ENCODE measurements around the gene MSANTD1.

MSANTD1 gene

GRCh38 chr4:3248811-3249661 lies at the start of gene MSANTD1:
Gene MSANTD1, plus strand, starts transcription at chr4:3249159. Its CDS starts 64 bp downstream, at chr4:3249223.
- H3K36me3 Mint-ChIP-seq = no peaks in the 10 kb centered on the region

GRCh38 chr4:3199653-3200422 lies 49.1 kb upstream of the MSANTD1 start:
- H3K4me3 Mint-ChIP-seq = no peak overlapping the region
- no peak overlapping the region for H3K27ac Mint-ChIP-seq
- no peaks in the 10 kb centered on the region for H3K9me3 Mint-ChIP-seq
- H3K4me1 Mint-ChIP-seq = peaks cover 71% of the 10 kb centered on the region
- no peaks in the 10 kb centered on the region for H3K27me3 Mint-ChIP-seq
- no peaks in the 10 kb centered on the region for H3K36me3 Mint-ChIP-seq

More at GRCh38 chr4:3248811-3249661, at the start of gene MSANTD1:
- Mint-ChIP-seq H3K4me3 (no peak within 1 kb of the TSS), H3K27ac (no peak within 1 kb of the TSS), H3K27me3 (no peaks in the 10 kb centered on the region), H3K4me1 (no peaks in the 10 kb centered on the region), H3K9me3 (no peaks in the 10 kb centered on the region)

- H3K9me3 Mint-ChIP-seq = no peaks in the 10 kb centered on the region
- H3K4me1 Mint-ChIP-seq = peaks cover 64% of the 10 kb centered on the region
- H3K27me3 Mint-ChIP-seq = no peaks in the 10 kb centered on the region
- no peak overlapping the region for H3K27ac Mint-ChIP-seq
- no peak overlapping the region for H3K4me3 Mint-ChIP-seq
- H3K36me3 Mint-ChIP-seq = no peaks in the 10 kb centered on the region
These were observed 48.4 kb upstream of the MSANTD1 start for GRCh38 chr4:3200423-3201090.

- no peaks in the 10 kb centered on the region for H3K9me3 Mint-ChIP-seq
- peak overlapping the region; percentile 70 for H3K4me3 Mint-ChIP-seq
- peak overlapping the region; percentile 87 for H3K27ac Mint-ChIP-seq
- peaks cover 50% of the 10 kb centered on the region for H3K4me1 Mint-ChIP-seq
- no peaks in the 10 kb centered on the region for H3K27me3 Mint-ChIP-seq
- H3K36me3 Mint-ChIP-seq = peaks cover 6% of the 10 kb centered on the region
These were observed 46.9 kb upstream of the MSANTD1 start for GRCh38 chr4:3201718-3202702.

- Mint-ChIP-seq H3K4me1 (peaks cover 44% of the 10 kb centered on the region), H3K36me3 (peaks cover 10% of the 10 kb centered on the region), H3K4me3 (peak overlapping the region; percentile 70), H3K9me3 (no peaks in the 10 kb centered on the region), H3K27me3 (no peaks in the 10 kb centered on the region), H3K27ac (peak overlapping the region; percentile 60)
These were observed 45.8 kb upstream of the MSANTD1 start for GRCh38 chr4:3202836-3203820.

- no peak overlapping the region for H3K4me3 Mint-ChIP-seq
- H3K27ac Mint-ChIP-seq = no peak overlapping the region
- no peaks in the 10 kb centered on the region for H3K27me3 Mint-ChIP-seq
- peaks cover 13% of the 10 kb centered on the region for H3K36me3 Mint-ChIP-seq
- peaks cover 44% of the 10 kb centered on the region for H3K4me1 Mint-ChIP-seq
- no peaks in the 10 kb centered on the region for H3K9me3 Mint-ChIP-seq
These were observed 45.0 kb upstream of the MSANTD1 start for GRCh38 chr4:3203971-3204431.

GRCh38 chr4:3205995-3206394 lies 43.0 kb upstream of the MSANTD1 start:
- Mint-ChIP-seq H3K4me3 (no peak overlapping the region), H3K4me1 (peaks cover 37% of the 10 kb centered on the region), H3K27me3 (no peaks in the 10 kb centered on the region), H3K27ac (no peak overlapping the region), H3K9me3 (no peaks in the 10 kb centered on the region), H3K36me3 (peaks cover 14% of the 10 kb centered on the region)

GRCh38 chr4:3206439-3207100 lies 42.4 kb upstream of the MSANTD1 start:
- Mint-ChIP-seq H3K27me3 (no peaks in the 10 kb centered on the region), H3K9me3 (no peaks in the 10 kb centered on the region), H3K4me3 (no peak overlapping the region), H3K27ac (no peak overlapping the region), H3K36me3 (peaks cover 14% of the 10 kb centered on the region), H3K4me1 (peaks cover 32% of the 10 kb centered on the region)

- Mint-ChIP-seq H3K27ac (no peak overlapping the region), H3K27me3 (no peaks in the 10 kb centered on the region), H3K4me1 (peaks cover 21% of the 10 kb centered on the region), H3K36me3 (peaks cover 14% of the 10 kb centered on the region), H3K9me3 (no peaks in the 10 kb centered on the region), H3K4me3 (no peak overlapping the region)
These were observed 41.4 kb upstream of the MSANTD1 start for GRCh38 chr4:3207531-3208037.

- Mint-ChIP-seq H3K36me3 (peaks cover 14% of the 10 kb centered on the region), H3K4me1 (peaks cover 9% of the 10 kb centered on the region), H3K27ac (no peak overlapping the region), H3K9me3 (no peaks in the 10 kb centered on the region), H3K27me3 (no peaks in the 10 kb centered on the region), H3K4me3 (no peak overlapping the region)
These were observed 40.1 kb upstream of the MSANTD1 start for GRCh38 chr4:3208826-3209225.

GRCh38 chr4:3209551-3210325 lies 39.2 kb upstream of the MSANTD1 start:
- peaks cover 14% of the 10 kb centered on the region for H3K36me3 Mint-ChIP-seq
- no peak overlapping the region for H3K27ac Mint-ChIP-seq
- no peak overlapping the region for H3K4me3 Mint-ChIP-seq
- H3K9me3 Mint-ChIP-seq = no peaks in the 10 kb centered on the region
- no peaks in the 10 kb centered on the region for H3K27me3 Mint-ChIP-seq
- peaks cover 3% of the 10 kb centered on the region for H3K4me1 Mint-ChIP-seq

GRCh38 chr4:3210467-3210866 lies 38.5 kb upstream of the MSANTD1 start:
- Mint-ChIP-seq H3K4me1 (peaks cover 3% of the 10 kb centered on the region), H3K4me3 (no peak overlapping the region), H3K27ac (no peak overlapping the region), H3K36me3 (peaks cover 16% of the 10 kb centered on the region), H3K27me3 (no peaks in the 10 kb centered on the region), H3K9me3 (no peaks in the 10 kb centered on the region)

Data from activated naive CD4-positive, alpha-beta T cell treated with anti-CD3 and anti-CD28 coated beads, Interleukin-2, amount 50 U/mL, for 24 hours (primary cell).